Ectodermal cell (in vitro differentiated cells): ENCODE measurements around the gene PYGB.
"Not testable (repeated sequence)": the region's sequence is repeated elsewhere in the genome, so short reads cannot be mapped to it uniquely, and the experiment has no call there.

Experiments
- H3K27ac ChIP-seq: 2 replicates; pipeline ENCODE4 v1.7.0; 2013; ENCODE audit warnings: mild to moderate bottlenecking, low read depth, low read length; ENCODE audit not compliant: insufficient read depth, poor library complexity, severe bottlenecking
- H3K27me3 ChIP-seq: 2 replicates; pipeline ENCODE4 v1.7.0; 2013; ENCODE audit warnings: mild to moderate bottlenecking, low read length; ENCODE audit not compliant: insufficient read depth, control insufficient read depth, poor library complexity, severe bottlenecking
- H3K36me3 ChIP-seq: one replicate; pipeline ENCODE4 v1.7.0; 2013; ENCODE audit warnings: low read length; ENCODE audit not compliant: control insufficient read depth, insufficient read depth
- H3K4me1 ChIP-seq: one replicate; pipeline ENCODE4 v1.7.0; 2013; ENCODE audit warnings: low read length; ENCODE audit not compliant: control insufficient read depth, insufficient read depth
- H3K4me3 ChIP-seq: 2 replicates; pipeline ENCODE4 v1.7.0; 2013; ENCODE audit warnings: low read depth, low read length, control low read depth; ENCODE audit not compliant: insufficient read depth
- H3K9me3 ChIP-seq: 2 replicates; pipeline ENCODE4 v1.7.0; 2013; ENCODE audit warnings: mild to moderate bottlenecking, low read length, moderate library complexity; ENCODE audit not compliant: control insufficient read depth
- WGBS, 2 experiments: methylation state at CpG; one replicate each; pipeline ENCODE4 v1.1.7; 2013; ENCODE audit warnings: missing lambda C conversion rate in 2 of 2; 5-methylcytosine and 5-hydroxymethylcytosine counted together

The PYGB gene

GRCh38 chr20:25257756-25258475, 10.0 kb downstream of the PYGB start:
- 93 to 94% methylated on average over 10 of the region's 10 CpGs for WGBS, 2 experiments
- Histone ChIP-seq H3K4me3 (no peak overlapping the region), H3K27ac (no peak overlapping the region), H3K4me1 (no peaks in the 10 kb centered on the region), H3K9me3 (no peaks in the 10 kb centered on the region), H3K27me3 (no peaks in the 10 kb centered on the region), H3K36me3 (peaks cover 22% of the 10 kb centered on the region)

DNA sequence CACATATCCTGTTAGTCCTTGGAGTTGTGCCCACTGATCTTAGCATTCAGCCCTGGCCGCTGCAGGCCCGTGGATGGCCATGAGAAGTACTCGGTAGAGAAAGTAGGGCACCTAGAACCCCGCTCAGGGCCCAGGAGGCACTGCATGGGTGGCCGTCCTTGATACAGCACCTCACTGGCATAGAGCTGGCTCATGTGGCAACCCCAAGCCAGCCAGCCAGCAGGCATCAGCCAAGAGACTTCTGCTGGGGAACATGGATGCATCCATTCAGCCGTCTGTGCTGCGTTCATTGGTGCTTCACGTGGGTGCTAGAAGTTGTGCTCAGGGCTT, 10.6 kb downstream of the PYGB start:
- H3K27ac ChIP-seq: no peak overlapping the region
- WGBS, 2 experiments: 89 to 92% methylated on average over 8 of the region's 8 CpGs
- H3K27me3 ChIP-seq: no peaks in the 10 kb centered on the region
- no peaks in the 10 kb centered on the region for H3K9me3 ChIP-seq
- no peaks in the 10 kb centered on the region for H3K4me1 ChIP-seq
- peaks cover 22% of the 10 kb centered on the region for H3K36me3 ChIP-seq
- H3K4me3 ChIP-seq: no peak overlapping the region

DNA sequence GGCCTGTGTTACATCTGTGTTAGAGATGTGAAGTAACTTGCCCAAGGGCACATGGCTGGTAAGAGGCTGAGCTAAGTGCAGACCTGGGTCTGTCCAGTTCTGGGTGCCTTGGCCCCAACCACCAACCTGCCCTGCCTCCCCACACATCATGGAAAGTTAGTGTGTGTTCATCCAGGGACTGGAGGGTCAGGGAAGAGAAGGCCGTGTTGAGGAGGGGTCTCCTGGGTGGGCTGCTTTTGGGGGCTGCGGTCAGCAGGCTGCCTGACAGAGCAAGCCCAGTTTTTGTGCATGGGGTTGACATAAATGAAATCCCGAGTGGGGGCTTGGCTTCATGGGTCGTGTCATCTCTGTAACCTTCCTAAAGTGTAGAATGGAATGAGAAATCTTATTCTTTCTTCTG, 10.9 kb downstream of the PYGB start:
- no peak overlapping the region for H3K4me3 ChIP-seq
- peaks cover 22% of the 10 kb centered on the region for H3K36me3 ChIP-seq
- no peaks in the 10 kb centered on the region for H3K4me1 ChIP-seq
- no peaks in the 10 kb centered on the region for H3K9me3 ChIP-seq
- no peak overlapping the region for H3K27ac ChIP-seq
- whole genome bisulfite sequencing, 2 experiments: 67 to 71% methylated on average over 4 of the region's 4 CpGs
- H3K27me3 ChIP-seq: no peaks in the 10 kb centered on the region

DNA sequence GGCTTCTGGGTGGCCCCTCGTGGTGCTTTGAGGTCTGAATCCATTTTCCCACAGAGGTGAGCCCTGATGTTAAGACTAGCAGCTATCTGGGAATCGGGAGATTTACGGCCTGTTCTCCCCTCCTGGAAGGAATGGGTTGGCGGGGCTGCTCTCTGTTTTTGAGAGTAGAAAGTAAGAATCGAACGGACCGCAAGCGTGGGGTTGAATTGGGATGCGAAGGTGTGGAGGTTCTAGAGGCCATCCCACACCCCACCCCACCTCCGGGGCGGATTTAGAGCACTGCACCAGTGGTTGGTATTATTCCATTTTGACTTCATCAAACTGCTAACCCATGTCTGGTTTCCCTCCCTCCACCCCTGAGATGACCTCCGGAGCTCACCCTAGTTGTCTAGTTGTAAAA, 11.5 kb downstream of the PYGB start:
- WGBS, 2 experiments: 93 to 95% methylated on average over 12 of the region's 12 CpGs
- peaks cover 22% of the 10 kb centered on the region for H3K36me3 ChIP-seq
- no peak overlapping the region for H3K27ac ChIP-seq
- no peaks in the 10 kb centered on the region for H3K4me1 ChIP-seq
- no peaks in the 10 kb centered on the region for H3K9me3 ChIP-seq
- H3K27me3 ChIP-seq: no peaks in the 10 kb centered on the region
- no peak overlapping the region for H3K4me3 ChIP-seq

DNA sequence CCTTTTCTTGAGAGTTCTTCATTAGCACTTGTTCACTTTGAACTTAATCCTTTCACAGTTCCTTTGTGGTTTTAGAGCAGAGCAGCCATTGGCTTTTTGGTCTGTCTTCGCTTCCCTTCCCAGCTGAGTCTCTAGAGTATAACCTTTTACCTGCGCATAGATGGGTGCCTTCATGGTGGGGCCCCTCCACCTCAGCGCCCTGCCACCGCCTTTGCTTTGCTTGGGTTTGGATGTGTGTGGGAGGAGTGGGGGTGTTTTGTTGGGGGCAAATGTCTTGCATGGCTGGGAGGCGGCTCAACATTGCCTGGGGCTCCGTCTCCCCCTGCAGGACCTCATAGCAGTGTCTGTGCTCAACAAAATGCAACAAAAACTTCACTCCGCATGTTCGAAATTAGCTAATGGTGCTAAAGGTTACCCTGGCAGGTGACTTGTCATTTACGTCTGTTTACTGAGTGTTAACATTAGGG, 11.9 kb downstream of the PYGB start:
- 95 to 96% methylated on average over 9 of the region's 9 CpGs for WGBS, 2 experiments
- Histone ChIP-seq H3K27me3 (no peaks in the 10 kb centered on the region), H3K36me3 (peaks cover 22% of the 10 kb centered on the region), H3K4me3 (no peak overlapping the region), H3K4me1 (no peaks in the 10 kb centered on the region), H3K27ac (no peak overlapping the region), H3K9me3 (no peaks in the 10 kb centered on the region)

DNA sequence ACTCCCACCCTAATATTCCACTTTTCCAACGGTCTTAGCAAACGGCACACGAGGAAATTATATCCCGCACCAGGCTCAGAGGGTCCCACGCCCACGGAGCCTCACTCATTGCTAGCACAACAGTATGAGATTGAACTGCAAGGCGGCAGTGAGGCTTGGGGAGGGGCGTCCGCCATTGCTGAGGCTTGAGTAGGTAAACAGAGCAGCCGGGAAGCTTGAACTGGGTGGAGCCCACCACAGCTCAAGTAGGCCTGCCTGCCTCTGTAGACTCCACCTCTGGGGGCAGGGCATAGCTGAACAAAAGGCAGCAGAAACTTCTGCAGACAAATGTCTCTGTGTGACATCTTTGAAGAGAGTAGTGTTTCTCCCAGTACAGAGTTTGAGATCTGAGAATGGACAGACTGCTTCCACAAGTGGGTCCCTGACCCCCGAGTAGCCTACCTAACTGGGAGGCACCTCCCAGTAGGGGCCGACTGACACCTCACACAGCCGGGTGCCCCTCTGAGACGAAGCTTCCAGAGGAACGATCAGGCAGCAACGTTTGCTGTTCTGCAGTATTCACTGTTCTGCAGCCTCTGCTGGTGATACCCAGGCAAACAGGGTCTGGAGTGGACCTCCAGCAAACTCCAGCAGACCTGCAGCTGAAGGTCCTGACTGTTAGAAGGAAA, 13.0 kb downstream of the PYGB start:
- H3K36me3 ChIP-seq: peaks cover 22% of the 10 kb centered on the region
- H3K4me1 ChIP-seq, H3K27ac ChIP-seq, H3K9me3 ChIP-seq, H3K27me3 ChIP-seq, H3K4me3 ChIP-seq: not testable (repeated sequence)
- 96% methylated on average over 16 of the region's 16 CpGs for WGBS, 2 experiments

- no peaks in the 10 kb centered on the region for H3K27me3 ChIP-seq
Observed at GRCh38 chr20:25269057-25269832, 21.4 kb downstream of the PYGB start.

GRCh38 chr20:25269833-25270170, 21.9 kb downstream of the PYGB start:
- Histone ChIP-seq H3K27ac (no peak overlapping the region), H3K27me3 (no peaks in the 10 kb centered on the region), H3K4me1 (no peaks in the 10 kb centered on the region), H3K9me3 (no peaks in the 10 kb centered on the region), H3K36me3 (peaks cover 4% of the 10 kb centered on the region), H3K4me3 (no peak overlapping the region)
- 85 to 92% methylated on average over 6 of the region's 6 CpGs for WGBS, 2 experiments

More at GRCh38 chr20:25269057-25269832, 21.4 kb downstream of the PYGB start:
- Histone ChIP-seq H3K4me1 (no peaks in the 10 kb centered on the region), H3K9me3 (no peaks in the 10 kb centered on the region), H3K36me3 (peaks cover 4% of the 10 kb centered on the region), H3K4me3 (no peak overlapping the region), H3K27ac (no peak overlapping the region)
- 79 to 81% methylated on average over 11 of the region's 11 CpGs for WGBS, 2 experiments

GRCh38 chr20:25270829-25271251, 23.0 kb downstream of the PYGB start:
- WGBS, 2 experiments: 94 to 96% methylated on average over 12 of the region's 12 CpGs
- no peaks in the 10 kb centered on the region for H3K9me3 ChIP-seq
- H3K36me3 ChIP-seq: peaks cover 4% of the 10 kb centered on the region
- no peak overlapping the region for H3K27ac ChIP-seq
- no peaks in the 10 kb centered on the region for H3K4me1 ChIP-seq
- no peaks in the 10 kb centered on the region for H3K27me3 ChIP-seq
- H3K4me3 ChIP-seq: no peak overlapping the region

DNA sequence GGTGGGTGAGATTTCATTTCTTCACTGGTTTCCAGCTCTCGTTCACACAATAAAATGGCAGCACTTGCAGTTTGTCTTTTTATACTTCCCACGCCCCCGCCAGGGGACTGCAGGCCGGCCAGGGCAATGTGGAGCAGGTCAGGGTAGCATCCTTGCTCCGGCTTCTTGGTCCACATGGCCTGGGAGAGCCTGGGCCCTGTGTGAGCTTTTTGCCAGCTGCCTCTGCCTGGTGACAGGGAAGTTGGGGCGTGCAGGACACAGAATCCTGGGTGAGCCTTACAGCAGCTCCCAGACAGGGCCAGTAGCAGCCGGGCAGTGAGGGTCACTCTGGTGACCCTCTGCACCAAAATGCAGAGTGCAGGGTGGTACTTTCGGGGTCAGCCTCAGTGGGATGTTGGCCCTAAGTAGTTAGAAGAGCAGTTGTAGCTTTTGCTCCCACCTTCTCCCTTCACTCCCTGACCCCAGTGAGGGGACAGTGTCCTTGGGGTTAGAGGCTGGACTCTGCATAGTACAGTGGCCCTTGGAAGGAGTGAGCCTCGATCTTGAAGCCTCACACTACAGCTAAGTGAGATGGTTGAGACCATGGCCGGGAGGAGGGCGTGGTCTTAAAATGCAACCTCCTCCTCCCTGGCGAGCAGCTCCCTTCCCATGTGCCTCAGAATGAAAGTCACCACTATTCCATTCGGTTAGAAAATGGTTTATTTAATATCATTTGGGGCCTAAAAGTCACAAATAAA, 23.8 kb downstream of the PYGB start:
- H3K4me1 ChIP-seq: no peaks in the 10 kb centered on the region
- no peak overlapping the region for H3K27ac ChIP-seq
- 91 to 93% methylated on average over 12 to 13 of the region's 13 CpGs for WGBS, 2 experiments
- no peaks in the 10 kb centered on the region for H3K27me3 ChIP-seq
- H3K4me3 ChIP-seq: no peak overlapping the region
- H3K9me3 ChIP-seq: no peaks in the 10 kb centered on the region
- peaks cover 4% of the 10 kb centered on the region for H3K36me3 ChIP-seq
